Gastroesophageal sphincter (tissue), 4 donors: ENCODE measurements around the gene TBC1D2B. TPM values are rescaled to one million over a fixed set of nuclear protein-coding genes. Genes with fewer than 3 reads are reported as not detected.
"Not testable (repeated sequence)": the region's sequence is repeated elsewhere in the genome, so short reads cannot be mapped to it uniquely, and the experiment has no call there.

ENCODE experiments used
- ATAC-seq: fragments of 150-250 bp; one replicate; pipeline ENCODE4 v1.9.1; 2016; ENCODE audit warnings: mild to moderate bottlenecking, moderate library complexity
- H3K27ac ChIP-seq, 4 donors: fragments of 200-600 bp; sonication (generic) in 3 of 4; 1 replicate in 3 of 4; 2 replicates in 1 of 4; pipeline ENCODE4 v1.5.1; 2016 to 2019
- H3K27me3 ChIP-seq: fragments of 200-600 bp; sonication (generic); one replicate; pipeline ENCODE4 v1.5.1; 2019
- H3K36me3 ChIP-seq, 2 donors: fragments of 200-600 bp; sonication (generic); one replicate each; pipeline ENCODE4 v1.5.1; 2019; ENCODE audit warnings: control low read depth in 1 of 2
- H3K4me1 ChIP-seq, 3 donors: fragments of 200-600 bp; sonication (generic); 1 replicate in 2 of 3; 2 replicates in 1 of 3; pipeline ENCODE4 v1.5.1; 2016 to 2019; ENCODE audit warnings: control low read depth in 2 of 3
- H3K4me3 ChIP-seq, 2 donors: fragments of 200-600 bp; sonication (generic); one replicate each; pipeline ENCODE4 v1.5.1; 2019; ENCODE audit warnings: mild to moderate bottlenecking in 1 of 2, moderate library complexity in 1 of 2
- H3K9me3 ChIP-seq, 3 donors: fragments of 200-600 bp; sonication (generic); one replicate each; pipeline ENCODE4 v1.5.1; 2017 to 2019; ENCODE audit warnings: control low read depth in 2 of 3
- EP300 ChIP-seq: sonication (generic); formaldehyde crosslinking; IDR thresholded peaks from one replicate; pipeline ENCODE4 v1.6.1; 2017; ENCODE audit warnings: antibody characterized with exemption, mild to moderate bottlenecking
- POLR2A ChIP-seq, 2 donors: fragments of 450-650 bp; IDR thresholded peaks; one replicate each; pipeline ENCODE4 v1.6.1; 2017; ENCODE audit warnings: antibody characterized with exemption in 2 of 2, mild to moderate bottlenecking in 2 of 2, moderate library complexity in 1 of 2
- POLR2AphosphoS5 ChIP-seq: sonication (generic); formaldehyde crosslinking; IDR thresholded peaks from one replicate; pipeline ENCODE4 v1.6.1; 2017; ENCODE audit warnings: antibody characterized with exemption
- WGBS, 2 donors: methylation state at CpG; one replicate each; pipeline ENCODE4 v1.1.5; 2018; ENCODE audit warnings: low coverage in 1 of 2; 5-methylcytosine and 5-hydroxymethylcytosine counted together
- total RNA-seq, 4 donors: library from RNA; depleted of rRNA; stranded (reverse); fragments of >200 nt; gene quantifications; one replicate each; pipeline ENCODE4 v1.1.0, GENCODE V29; 2016
- TF ChIP-seq, protein P1 (sequence below), 4 experiments: fragments of 200-600 bp in 2 of 4; fragments of 450-650 bp in 2 of 4; sonication (generic) in 1 of 4; IDR thresholded peaks; one replicate each; pipeline ENCODE4 v1.5.1; 2017 to 2019; ENCODE audit warnings: antibody characterized with exemption in 4 of 4, mild to moderate bottlenecking in 2 of 4, moderate library complexity in 2 of 4

Gene TBC1D2B
- total RNA-seq, 4 donors from 2014 or later = 36.9 to 51.7 (median 46.5) TPM

- no peak for TF ChIP-seq POLR2A (IDR thresholded peaks at IDR 0.05)
- TF ChIP-seq, protein P1, sequence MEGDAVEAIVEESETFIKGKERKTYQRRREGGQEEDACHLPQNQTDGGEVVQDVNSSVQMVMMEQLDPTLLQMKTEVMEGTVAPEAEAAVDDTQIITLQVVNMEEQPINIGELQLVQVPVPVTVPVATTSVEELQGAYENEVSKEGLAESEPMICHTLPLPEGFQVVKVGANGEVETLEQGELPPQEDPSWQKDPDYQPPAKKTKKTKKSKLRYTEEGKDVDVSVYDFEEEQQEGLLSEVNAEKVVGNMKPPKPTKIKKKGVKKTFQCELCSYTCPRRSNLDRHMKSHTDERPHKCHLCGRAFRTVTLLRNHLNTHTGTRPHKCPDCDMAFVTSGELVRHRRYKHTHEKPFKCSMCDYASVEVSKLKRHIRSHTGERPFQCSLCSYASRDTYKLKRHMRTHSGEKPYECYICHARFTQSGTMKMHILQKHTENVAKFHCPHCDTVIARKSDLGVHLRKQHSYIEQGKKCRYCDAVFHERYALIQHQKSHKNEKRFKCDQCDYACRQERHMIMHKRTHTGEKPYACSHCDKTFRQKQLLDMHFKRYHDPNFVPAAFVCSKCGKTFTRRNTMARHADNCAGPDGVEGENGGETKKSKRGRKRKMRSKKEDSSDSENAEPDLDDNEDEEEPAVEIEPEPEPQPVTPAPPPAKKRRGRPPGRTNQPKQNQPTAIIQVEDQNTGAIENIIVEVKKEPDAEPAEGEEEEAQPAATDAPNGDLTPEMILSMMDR (IDR thresholded peaks at IDR 0.05) = no peak
- TF ChIP-seq POLR2AphosphoS5 = no peak
- TF ChIP-seq EP300 = no peak
- no peaks in the 10 kb centered on the region for H3K9me3 ChIP-seq
- WGBS, 2 donors = 50 to 62% methylated on average over 3 to 8 of the region's 26 CpGs
- peak overlapping the region in 3 of 4 donors; percentile 12 to 64 (median 47) for H3K27ac ChIP-seq
- ATAC-seq = peak; percentile 63
- H3K27me3 ChIP-seq = no peaks in the 10 kb centered on the region
- peaks cover 3 to 24% (median 20%) of the 10 kb centered on the region in 3 donors for H3K4me1 ChIP-seq
- no peak overlapping the region for H3K4me3 ChIP-seq
- no peaks in the 10 kb centered on the region for H3K36me3 ChIP-seq
Measured at GRCh38 chr15:77975332-77976094, 102.0 kb downstream of the TBC1D2B start.

GRCh38 chr15:77974416-77975331 is 102.8 kb downstream of the TBC1D2B start:
- Histone ChIP-seq H3K4me1 (peaks cover 3 to 24% (median 20%) of the 10 kb centered on the region in 3 donors), H3K36me3 (no peaks in the 10 kb centered on the region), H3K9me3 (no peaks in the 10 kb centered on the region), H3K27me3 (no peaks in the 10 kb centered on the region), H3K4me3 (no peak overlapping the region), H3K27ac (peak overlapping the region in 3 of 4 donors; percentile 47 to 64 (median 60))
- 63 to 64% methylated on average over 2 of the region's 14 CpGs for WGBS, 2 donors
- peak; percentile 12 for ATAC-seq
- TF ChIP-seq POLR2A (IDR thresholded peaks at IDR 0.05) (no peak), POLR2AphosphoS5 (no peak), EP300 (no peak)
- TF ChIP-seq, protein P1 (IDR thresholded peaks at IDR 0.05) = no peak

GRCh38 chr15:77974098-77974414 is 103.5 kb downstream of the TBC1D2B start:
- Histone ChIP-seq H3K27me3 (no peaks in the 10 kb centered on the region), H3K36me3 (no peaks in the 10 kb centered on the region), H3K4me1 (peaks cover 3 to 24% (median 20%) of the 10 kb centered on the region in 3 donors), H3K4me3 (no peak overlapping the region), H3K9me3 (no peaks in the 10 kb centered on the region), H3K27ac (peak overlapping the region in 3 of 4 donors; percentile 38 to 64 (median 60))
- 20% methylated on average over 1 of the region's 6 CpGs; no CpG with 5 or more reads in 1 of the 2 donors for WGBS, 2 donors
- ATAC-seq = peak; percentile 46
- TF ChIP-seq POLR2AphosphoS5 (peak; percentile 8), POLR2A (IDR thresholded peaks at IDR 0.05) (no peak)

DNA sequence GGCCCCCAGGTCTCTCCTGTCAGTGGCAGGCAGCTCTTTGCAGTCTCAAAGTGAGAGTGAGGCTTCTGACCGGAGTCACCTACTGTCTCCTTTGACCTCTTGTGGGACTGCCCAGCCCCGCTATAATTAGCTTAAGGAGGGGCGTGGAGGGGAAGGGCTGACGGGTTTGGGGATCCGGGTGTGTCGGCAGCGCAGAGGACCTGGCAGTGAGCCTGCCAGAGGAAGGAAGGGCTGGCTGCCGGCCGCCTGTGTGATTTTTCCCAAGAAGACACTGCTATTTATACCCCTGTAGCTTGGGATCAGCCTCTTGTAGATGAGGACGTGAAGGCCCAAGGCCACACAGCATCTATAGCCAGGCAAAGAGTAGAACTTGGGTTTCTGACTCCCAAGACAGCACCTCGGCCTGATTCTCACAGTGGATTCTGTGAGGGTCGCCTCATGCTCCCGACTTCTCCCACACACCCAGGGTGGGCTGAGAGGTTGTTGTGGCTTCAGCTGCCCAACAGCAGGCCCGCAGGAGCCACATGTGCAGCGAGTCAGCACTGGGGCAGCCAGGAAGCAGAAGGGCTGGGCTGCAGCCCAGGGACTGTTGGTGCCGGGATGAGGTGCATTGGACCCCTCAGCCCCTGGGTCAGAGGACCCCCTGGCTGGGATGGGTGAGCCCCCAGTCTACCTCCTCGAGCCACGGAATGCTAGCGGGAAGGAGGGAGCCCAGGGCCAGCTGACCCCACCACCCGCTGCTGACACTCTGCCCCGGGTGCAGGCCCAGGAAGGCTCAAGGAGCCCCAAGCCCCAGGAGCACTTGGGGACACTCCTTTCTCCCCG is 104.0 kb downstream of the TBC1D2B start:
- peak overlapping the region in 3 of 4 donors; percentile 38 to 64 (median 60) for H3K27ac ChIP-seq
- peak; percentile 6 for ATAC-seq

GRCh38 chr15:77972706-77973105 is 104.8 kb downstream of the TBC1D2B start:
- WGBS, 2 donors = 90% methylated on average over 2 of the region's 6 CpGs; no CpG with 5 or more reads in 1 of the 2 donors
- not testable (repeated sequence) for H3K27me3 ChIP-seq, ATAC-seq, H3K27ac ChIP-seq, H3K4me3 ChIP-seq, H3K9me3 ChIP-seq, H3K36me3 ChIP-seq
- H3K4me1 ChIP-seq = peaks cover 3 to 24% (median 20%) of the 10 kb centered on the region in 3 donors

More for the DNA sequence above, 104.0 kb downstream of the TBC1D2B start:
- H3K36me3 ChIP-seq, H3K4me3 ChIP-seq, H3K9me3 ChIP-seq, H3K27me3 ChIP-seq: not testable (repeated sequence)
- no CpG with 5 or more reads among the region's 22 CpGs for WGBS, 2 donors
- peaks cover 3 to 24% (median 20%) of the 10 kb centered on the region in 3 donors for H3K4me1 ChIP-seq

GRCh38 chr15:77971875-77972274 is 105.6 kb downstream of the TBC1D2B start:
- H3K9me3 ChIP-seq, H3K27me3 ChIP-seq, H3K4me3 ChIP-seq, ATAC-seq, H3K36me3 ChIP-seq, H3K27ac ChIP-seq: not testable (repeated sequence)
- WGBS, 2 donors = 76 to 80% methylated on average over 1 to 4 of the region's 7 CpGs
- H3K4me1 ChIP-seq = peaks cover 3 to 24% (median 20%) of the 10 kb centered on the region in 3 donors

DNA sequence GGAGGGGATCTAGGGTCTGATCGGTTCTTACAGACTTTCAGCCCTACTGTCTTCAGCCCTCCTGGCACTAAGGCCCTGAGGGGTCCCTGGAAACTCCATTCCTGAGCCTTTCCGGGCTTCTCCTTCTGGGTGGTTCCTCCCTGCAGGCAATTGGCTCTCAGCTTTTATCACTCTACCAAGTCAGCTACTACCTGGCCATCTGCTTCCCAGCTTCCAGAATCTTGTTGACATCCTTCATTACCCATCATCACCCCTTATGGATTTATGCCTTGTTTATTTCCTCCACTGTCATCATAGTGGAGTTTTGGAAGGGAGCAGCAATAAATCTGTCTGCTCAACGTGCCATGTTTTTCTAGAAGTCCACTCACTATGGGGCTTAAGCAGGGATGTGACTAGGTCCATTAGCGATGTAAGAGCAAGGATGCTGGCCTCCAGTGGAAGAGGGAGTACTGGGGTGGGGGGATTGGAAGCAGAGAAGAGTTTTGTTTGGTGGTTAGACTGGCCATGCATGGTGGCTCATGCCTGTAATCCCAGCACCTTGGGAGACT is 106.6 kb downstream of the TBC1D2B start:
- H3K4me3 ChIP-seq, H3K9me3 ChIP-seq, ATAC-seq, H3K27ac ChIP-seq, H3K27me3 ChIP-seq, H3K36me3 ChIP-seq: not testable (repeated sequence)
- WGBS, 2 donors = no CpG with 5 or more reads among the region's 4 CpGs
- peaks cover 3 to 24% (median 20%) of the 10 kb centered on the region in 3 donors for H3K4me1 ChIP-seq
